ENCODE results near the gene NPFF.

NPFF gene

DNA sequence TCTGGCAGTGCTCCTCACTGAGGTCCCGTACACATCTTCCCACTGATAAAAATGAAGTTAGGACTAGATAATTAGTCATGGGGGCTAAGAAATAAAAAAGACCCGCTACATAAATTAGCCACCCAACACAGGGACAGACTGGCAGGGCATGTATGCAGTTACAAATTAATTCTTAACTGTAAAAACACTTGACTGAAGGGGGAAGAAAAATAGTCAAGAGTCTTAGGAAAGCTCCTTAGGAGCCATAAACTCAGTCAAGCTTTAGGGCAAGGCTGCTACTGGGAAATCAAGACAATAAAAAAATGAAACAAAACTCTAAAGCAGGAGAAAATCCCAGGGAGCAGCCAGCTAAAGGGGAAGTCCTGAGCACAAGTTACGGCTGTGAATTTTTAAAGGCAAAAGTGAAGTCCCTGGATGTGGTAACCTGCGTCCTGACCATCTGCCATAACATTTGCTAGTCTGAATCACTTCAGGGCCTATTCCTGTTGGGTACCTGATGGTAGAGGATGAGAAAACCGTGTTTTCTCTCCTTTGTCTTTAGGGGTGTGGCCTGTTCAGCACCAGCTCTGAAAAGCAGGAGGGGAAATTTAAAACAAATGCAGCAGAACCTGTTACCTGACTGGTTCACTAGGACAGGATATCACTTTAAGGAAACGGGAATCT is 7.5 kb upstream of the NPFF start:
- no peak for DNase-seq (ENCODE audit: low read depth)
- TF ChIP-seq, protein P1, sequence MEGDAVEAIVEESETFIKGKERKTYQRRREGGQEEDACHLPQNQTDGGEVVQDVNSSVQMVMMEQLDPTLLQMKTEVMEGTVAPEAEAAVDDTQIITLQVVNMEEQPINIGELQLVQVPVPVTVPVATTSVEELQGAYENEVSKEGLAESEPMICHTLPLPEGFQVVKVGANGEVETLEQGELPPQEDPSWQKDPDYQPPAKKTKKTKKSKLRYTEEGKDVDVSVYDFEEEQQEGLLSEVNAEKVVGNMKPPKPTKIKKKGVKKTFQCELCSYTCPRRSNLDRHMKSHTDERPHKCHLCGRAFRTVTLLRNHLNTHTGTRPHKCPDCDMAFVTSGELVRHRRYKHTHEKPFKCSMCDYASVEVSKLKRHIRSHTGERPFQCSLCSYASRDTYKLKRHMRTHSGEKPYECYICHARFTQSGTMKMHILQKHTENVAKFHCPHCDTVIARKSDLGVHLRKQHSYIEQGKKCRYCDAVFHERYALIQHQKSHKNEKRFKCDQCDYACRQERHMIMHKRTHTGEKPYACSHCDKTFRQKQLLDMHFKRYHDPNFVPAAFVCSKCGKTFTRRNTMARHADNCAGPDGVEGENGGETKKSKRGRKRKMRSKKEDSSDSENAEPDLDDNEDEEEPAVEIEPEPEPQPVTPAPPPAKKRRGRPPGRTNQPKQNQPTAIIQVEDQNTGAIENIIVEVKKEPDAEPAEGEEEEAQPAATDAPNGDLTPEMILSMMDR (conservative IDR thresholded peaks at IDR 0.05; ENCODE audit: control insufficient read depth, insufficient read depth, low read depth, low read length) = no peak
- H3K4me3 ChIP-seq (ENCODE audit: control insufficient read depth, low read depth, low read length) = no peak overlapping the region

DNA sequence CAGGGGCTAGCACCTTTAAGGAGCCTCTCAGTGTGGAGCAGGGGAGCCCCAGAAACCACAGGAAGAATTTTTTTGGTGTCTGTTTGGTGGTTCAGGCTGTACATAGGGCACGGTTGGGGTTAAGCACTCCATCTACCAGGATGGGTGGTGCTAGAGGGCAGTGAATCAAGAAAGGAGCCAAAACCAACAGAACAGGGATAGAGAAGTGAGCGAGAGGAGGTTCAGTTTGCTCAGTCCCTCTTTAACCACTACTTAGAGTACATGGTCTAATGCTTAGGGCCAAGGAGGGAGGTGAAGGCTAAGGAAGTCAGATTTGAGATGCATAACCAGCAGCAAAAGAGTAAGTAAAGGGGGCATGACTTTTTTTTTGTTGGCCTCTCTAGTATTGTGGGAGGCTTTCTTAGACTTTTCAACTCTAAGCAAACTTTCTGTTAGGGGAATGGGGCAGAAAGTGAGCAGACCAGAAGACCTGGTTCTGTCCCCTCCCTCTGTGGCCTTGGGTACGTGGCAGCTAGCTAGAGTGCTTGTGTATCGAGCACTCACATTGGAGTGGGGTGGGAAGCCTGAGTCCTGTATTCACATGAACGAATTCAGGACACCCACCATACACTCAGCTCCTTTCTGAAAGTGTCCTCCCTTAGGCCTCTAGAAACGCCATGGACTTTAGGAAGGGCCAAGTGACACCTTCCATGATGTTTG is 6.6 kb upstream of the NPFF start:
- DNase-seq (ENCODE audit: low read depth) = no peak
- no peak overlapping the region for H3K4me3 ChIP-seq (ENCODE audit: control insufficient read depth, low read depth, low read length)
- TF ChIP-seq, protein P1 (conservative IDR thresholded peaks at IDR 0.05; ENCODE audit: control insufficient read depth, insufficient read depth, low read depth, low read length) = no peak

DNA sequence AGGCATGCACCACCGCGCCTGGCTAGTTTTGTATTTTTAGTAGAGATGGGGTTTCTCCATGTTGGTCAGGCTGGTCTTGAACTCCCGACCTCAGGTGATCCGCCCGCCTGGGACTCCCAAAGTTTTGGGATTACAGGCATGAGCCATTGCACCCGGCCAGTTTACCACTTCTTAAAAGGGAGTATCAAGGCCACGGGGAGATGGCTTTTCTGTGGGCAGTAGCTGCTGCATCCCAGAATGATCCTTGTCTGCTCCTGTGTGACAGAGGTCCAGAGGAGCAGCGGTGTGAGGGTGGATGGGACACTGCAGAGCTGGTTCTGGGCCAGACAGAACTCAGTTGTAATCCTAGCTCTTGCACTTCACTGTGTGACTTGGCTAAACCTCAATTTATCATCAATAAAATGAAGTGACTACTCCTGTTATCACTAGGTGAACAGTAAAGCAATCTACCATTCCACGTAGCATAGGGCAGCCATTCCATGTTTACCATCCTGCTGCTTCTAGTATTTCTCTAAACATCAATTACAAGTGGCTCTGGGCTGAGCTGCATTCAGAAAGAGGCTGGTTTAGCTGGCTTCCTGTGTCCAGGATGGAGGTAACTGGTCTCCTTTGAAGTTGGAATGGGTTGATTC is 3.0 kb upstream of the NPFF start:
- TF ChIP-seq, protein P1 (conservative IDR thresholded peaks at IDR 0.05; ENCODE audit: control insufficient read depth, insufficient read depth, low read depth, low read length) = no peak
- no peak for DNase-seq (ENCODE audit: low read depth)
- no peak overlapping the region for H3K4me3 ChIP-seq (ENCODE audit: control insufficient read depth, low read depth, low read length)

DNA sequence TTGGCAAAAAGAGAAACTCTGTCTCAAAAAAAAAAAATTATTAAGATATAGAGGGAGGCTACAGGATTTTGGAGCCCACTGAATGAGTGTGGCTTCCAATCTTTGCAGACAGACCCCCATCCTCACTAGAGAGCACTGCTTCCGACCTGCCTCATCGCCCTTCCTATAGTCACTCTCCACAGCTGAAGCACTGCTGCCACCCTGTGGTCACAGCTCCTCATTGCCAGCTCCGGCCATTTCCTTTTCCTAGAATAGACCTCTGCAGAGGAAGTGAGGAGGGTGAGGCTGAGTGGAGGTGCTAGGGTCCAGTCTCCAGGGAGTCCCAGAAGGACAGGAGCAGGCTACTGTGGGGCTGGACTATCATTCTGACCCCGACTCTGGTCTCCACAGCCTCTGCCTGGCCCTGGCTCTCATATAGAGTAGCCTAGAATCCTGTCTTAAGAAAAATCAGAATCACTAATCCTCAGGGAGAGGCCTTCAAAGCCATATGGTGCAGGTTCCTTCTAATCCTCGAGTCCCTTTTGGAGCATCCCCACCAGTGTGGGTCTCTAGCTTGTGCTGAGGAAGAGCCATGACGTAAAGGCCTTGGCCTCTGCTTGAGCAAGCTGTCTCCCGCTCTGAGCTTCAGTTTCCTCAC is 1.4 kb upstream of the NPFF start:
- H3K4me3 ChIP-seq (ENCODE audit: control insufficient read depth, low read depth, low read length) = no peak overlapping the region
- TF ChIP-seq, protein P1 (conservative IDR thresholded peaks at IDR 0.05; ENCODE audit: control insufficient read depth, insufficient read depth, low read depth, low read length) = peak; percentile 95
- DNase-seq (ENCODE audit: low read depth) = peak; percentile 74

DNA sequence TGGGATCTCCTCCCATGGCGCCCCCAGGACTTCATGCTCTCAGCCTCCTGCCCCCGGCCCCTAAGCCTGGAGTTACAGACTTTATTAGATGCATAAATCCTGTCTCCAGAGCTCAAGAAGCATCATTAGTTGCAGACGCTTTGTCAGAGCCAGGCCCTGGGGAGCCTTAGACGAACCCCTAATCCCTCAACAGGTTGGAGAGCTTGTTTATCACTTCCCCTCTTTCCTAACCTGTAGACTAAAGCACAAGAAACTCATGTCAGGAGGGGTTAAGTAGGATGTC is 260 bp upstream of the NPFF start:
- TF ChIP-seq, protein P1 (conservative IDR thresholded peaks at IDR 0.05; ENCODE audit: control insufficient read depth, insufficient read depth, low read depth, low read length) = no peak
- DNase-seq (ENCODE audit: low read depth) = no peak
- no peak overlapping the region for H3K4me3 ChIP-seq (ENCODE audit: control insufficient read depth, low read depth, low read length)

DNA sequence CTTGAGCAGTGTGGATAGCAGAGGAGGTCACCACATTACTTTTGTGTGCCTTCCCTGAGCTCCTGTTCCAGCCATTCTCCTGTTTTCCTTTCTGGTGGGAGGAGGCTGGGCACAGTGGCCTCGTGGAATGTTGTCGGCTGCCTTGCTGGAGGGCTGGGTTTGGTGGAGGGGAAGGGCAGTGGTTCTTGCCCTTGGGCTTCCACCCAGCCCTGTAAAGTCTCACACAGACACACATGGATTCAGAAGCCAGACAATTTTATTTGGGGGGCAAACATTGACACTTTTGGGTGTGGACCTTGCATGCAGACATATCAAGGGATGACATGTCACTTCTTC is 866 bp downstream of the NPFF start:
- TF ChIP-seq, protein P1 (conservative IDR thresholded peaks at IDR 0.05; ENCODE audit: control insufficient read depth, insufficient read depth, low read depth, low read length) = no peak
- H3K4me3 ChIP-seq (ENCODE audit: control insufficient read depth, low read depth, low read length) = no peak overlapping the region
- DNase-seq (ENCODE audit: low read depth) = no peak
